Neuronal stem cell (in vitro differentiated cells): ENCODE results near the gene PARD3B.

Experiments used
- DNase-seq: peaks from one replicate; pipeline ENCODE4 v3.0.0-alpha.2; 2013; ENCODE audit warnings: low spot score
- H2AFZ ChIP-seq: one replicate; pipeline ENCODE4 v1.6.1; 2013; ENCODE audit warnings: mild to moderate bottlenecking, low read length, inconsistent platforms
- H2AK5ac ChIP-seq: 2 replicates; pipeline ENCODE4 v1.6.1; 2013; ENCODE audit warnings: low read depth, mild to moderate bottlenecking, inconsistent platforms, low read length, moderate library complexity, mixed read lengths
- H2BK120ac ChIP-seq: 2 replicates; pipeline ENCODE4 v1.6.1; 2013; ENCODE audit warnings: low read depth, mild to moderate bottlenecking, inconsistent platforms, low read length, moderate library complexity, mixed read lengths
- H2BK12ac ChIP-seq: one replicate; pipeline ENCODE4 v1.6.1; 2013; ENCODE audit warnings: low read length, inconsistent platforms
- H2BK15ac ChIP-seq: 2 replicates; pipeline ENCODE4 v1.6.1; 2013; ENCODE audit warnings: mild to moderate bottlenecking, low read length, inconsistent platforms, mixed read lengths
- H2BK5ac ChIP-seq: one replicate; pipeline ENCODE4 v1.6.1; 2013; ENCODE audit warnings: inconsistent platforms, mild to moderate bottlenecking, low read length, moderate library complexity
- H3K14ac ChIP-seq: one replicate; pipeline ENCODE4 v1.6.1; 2013; ENCODE audit warnings: low read length, inconsistent platforms
- H3K18ac ChIP-seq: 2 replicates; pipeline ENCODE4 v1.6.1; 2013; ENCODE audit warnings: low read length, inconsistent platforms
- H3K23ac ChIP-seq: 2 replicates; pipeline ENCODE4 v1.6.1; 2013; ENCODE audit warnings: low read depth, mild to moderate bottlenecking, mixed read lengths, low read length, inconsistent platforms; ENCODE audit not compliant: poor library complexity
- H3K27ac ChIP-seq: replicated peaks from 3 replicates; pipeline ENCODE4 v1.5.1; 2013; ENCODE audit warnings: low read length, inconsistent platforms
- H3K27me3 ChIP-seq, 3 experiments: 2 replicates each; pipeline ENCODE4 v1.6.1; 2013; ENCODE audit warnings: low read length in 3 of 3, mild to moderate bottlenecking in 2 of 3, inconsistent platforms in 1 of 3, low read depth in 1 of 3, mixed read lengths in 1 of 3, moderate library complexity in 1 of 3; ENCODE audit not compliant: control insufficient read depth in 3 of 3, insufficient read depth in 3 of 3
- H3K36me3 ChIP-seq, 2 donors: replicated peaks in 1 of 2; 2 replicates each; pipeline ENCODE4 v1.6.1; 2013; ENCODE audit warnings: low read length in 2 of 2; ENCODE audit not compliant: control insufficient read depth in 2 of 2, insufficient read depth in 2 of 2
- H3K4ac ChIP-seq: 2 replicates; pipeline ENCODE4 v1.6.1; 2013; ENCODE audit warnings: inconsistent platforms, mild to moderate bottlenecking, low read length, moderate library complexity
- H3K4me1 ChIP-seq, 2 donors: 1 replicate in 1 of 2; 2 replicates in 1 of 2; pipeline ENCODE4 v1.6.1; 2013; ENCODE audit warnings: low read length in 2 of 2, low read depth in 1 of 2; ENCODE audit not compliant: control insufficient read depth in 2 of 2, insufficient read depth in 1 of 2
- H3K4me2 ChIP-seq: one replicate; pipeline ENCODE4 v1.6.1; 2013; ENCODE audit warnings: mild to moderate bottlenecking, low read length, inconsistent platforms; ENCODE audit not compliant: insufficient read depth, poor library complexity, severe bottlenecking
- H3K4me3 ChIP-seq, 2 donors: 2 replicates each; pipeline ENCODE4 v1.5.1; 2013; ENCODE audit warnings: low read length in 2 of 2, mild to moderate bottlenecking in 2 of 2, inconsistent platforms in 1 of 2, moderate library complexity in 1 of 2
- H3K79me1 ChIP-seq: one replicate; pipeline ENCODE4 v1.6.1; 2013; ENCODE audit warnings: low read depth, mild to moderate bottlenecking, inconsistent platforms, low read length, moderate library complexity
- H3K9ac ChIP-seq: one replicate; pipeline ENCODE4 v1.6.1; 2013; ENCODE audit warnings: mild to moderate bottlenecking, low read depth, low read length, inconsistent platforms; ENCODE audit not compliant: poor library complexity
- H3K9me3 ChIP-seq, 2 donors: replicated peaks in 1 of 2; 2 replicates each; pipeline versions ENCODE3 to v1.6.1; 2013; ENCODE audit warnings: low read length in 2 of 2, mild to moderate bottlenecking in 2 of 2, inconsistent platforms in 1 of 2, low read depth in 1 of 2, mixed read lengths in 1 of 2, moderate library complexity in 1 of 2; ENCODE audit not compliant: control insufficient read depth in 2 of 2, insufficient read depth in 1 of 2
- H4K8ac ChIP-seq: one replicate; pipeline ENCODE4 v1.6.1; 2013; ENCODE audit warnings: low read depth, mild to moderate bottlenecking, inconsistent platforms, low read length, moderate library complexity
- H4K91ac ChIP-seq: one replicate; pipeline ENCODE4 v1.6.1; 2013; ENCODE audit warnings: low read length, low read depth, mild to moderate bottlenecking, inconsistent platforms; ENCODE audit not compliant: poor library complexity
- WGBS, 2 donors: extraction: QIAGEN DNeasy Blood & Tissue Kit; methylation state at CpG; one replicate each; pipeline ENCODE4 v1.1.7; 2013; ENCODE audit warnings: missing lambda C conversion rate in 2 of 2, mixed read lengths in 1 of 2; ENCODE audit not compliant: insufficient read length in 2 of 2, insufficient replicate concordance in 1 of 2; ENCODE audit errors: extremely low coverage in 2 of 2; 5-methylcytosine and 5-hydroxymethylcytosine counted together

PARD3B gene

DNA sequence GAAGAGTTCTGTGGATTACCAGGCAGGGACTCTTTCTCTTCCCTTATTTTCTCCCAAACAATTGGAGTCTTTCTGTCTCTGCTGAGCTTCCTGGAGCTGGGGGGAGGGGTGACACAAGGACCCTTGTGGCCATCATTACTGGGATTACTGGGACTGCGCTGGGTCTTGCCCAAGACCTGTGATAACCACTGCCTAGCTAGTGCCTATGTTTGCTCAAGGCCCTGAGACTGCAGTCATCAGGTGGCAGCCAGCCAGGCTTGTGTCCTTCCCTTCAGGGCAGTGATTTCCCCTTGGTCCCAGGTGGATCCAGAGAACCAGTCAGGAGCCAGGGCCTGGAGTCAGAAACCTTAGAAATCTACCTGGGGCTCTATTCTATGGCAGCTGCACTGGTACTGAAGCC is 355.6 kb downstream of the PARD3B start:
- H3K23ac ChIP-seq = no peak overlapping the region
- H3K79me1 ChIP-seq = peaks cover 2% of the 10 kb centered on the region
- H2BK12ac ChIP-seq = no peak overlapping the region
- no peak overlapping the region for H2BK5ac ChIP-seq
- H2AFZ ChIP-seq = no peak overlapping the region
- no peak overlapping the region for H3K27ac ChIP-seq
- H3K4ac ChIP-seq = no peak overlapping the region
- peaks cover 3% of the 10 kb centered on the region in 2 donors for H3K4me1 ChIP-seq
- H3K36me3 ChIP-seq = no peaks in the 10 kb centered on the region
- H2BK15ac ChIP-seq = no peak overlapping the region
- H2AK5ac ChIP-seq = peak overlapping the region; percentile 75
- WGBS, 2 donors = no CpG with 5 or more reads among the region's 1 CpG
- no peak overlapping the region for H2BK120ac ChIP-seq
- peaks cover 0 to 6% of the 10 kb centered on the region in 2 donors for H3K9me3 ChIP-seq
- no peak overlapping the region for H4K8ac ChIP-seq
- H3K14ac ChIP-seq = no peak overlapping the region
- H3K27me3 ChIP-seq = no peaks in the 10 kb centered on the region
- no peak overlapping the region for H4K91ac ChIP-seq
- DNase-seq = no peak
- no peak overlapping the region for H3K4me3 ChIP-seq
- H3K9ac ChIP-seq = no peak overlapping the region
- H3K18ac ChIP-seq = no peak overlapping the region
- H3K4me2 ChIP-seq = no peak overlapping the region

DNA sequence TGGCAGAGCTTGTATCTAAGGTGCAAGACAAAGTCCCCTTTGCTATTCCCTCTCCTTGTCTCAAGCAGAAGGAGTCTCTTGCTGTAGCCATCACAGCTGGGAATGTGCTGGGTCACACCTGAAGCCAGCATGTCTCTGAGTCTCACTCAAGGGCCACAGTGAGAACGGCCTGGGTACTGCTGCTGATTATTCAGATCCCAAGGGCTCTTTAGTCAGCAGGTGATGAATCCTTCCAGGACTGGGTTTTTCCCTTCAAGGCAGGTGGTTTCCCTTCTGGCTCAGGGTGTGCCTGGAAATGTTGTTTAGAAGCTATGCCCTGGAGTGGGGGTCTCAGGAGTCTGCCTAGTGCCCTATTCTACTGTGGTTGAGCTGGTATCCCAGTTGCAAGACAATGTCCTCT is 356.3 kb downstream of the PARD3B start:
- WGBS, 2 donors = no CpG with 5 or more reads among the region's 1 CpG
- Histone ChIP-seq H2AFZ (no peak overlapping the region), H3K4me1 (peaks cover 0 to 3% of the 10 kb centered on the region in 2 donors), H3K4me3 (no peak overlapping the region), H4K8ac (no peak overlapping the region), H3K79me1 (peaks cover 2% of the 10 kb centered on the region), H3K9me3 (peaks cover 0 to 6% of the 10 kb centered on the region in 2 donors), H3K4me2 (no peak overlapping the region), H2AK5ac (no peak overlapping the region), H2BK120ac (no peak overlapping the region), H4K91ac (no peak overlapping the region), H3K9ac (no peak overlapping the region), H3K14ac (no peak overlapping the region), H3K27me3 (no peaks in the 10 kb centered on the region), H3K36me3 (no peaks in the 10 kb centered on the region), H3K18ac (no peak overlapping the region), H2BK5ac (no peak overlapping the region), H3K4ac (no peak overlapping the region), H3K27ac (no peak overlapping the region), H2BK12ac (no peak overlapping the region), H3K23ac (no peak overlapping the region), H2BK15ac (no peak overlapping the region)
- no peak for DNase-seq

DNA sequence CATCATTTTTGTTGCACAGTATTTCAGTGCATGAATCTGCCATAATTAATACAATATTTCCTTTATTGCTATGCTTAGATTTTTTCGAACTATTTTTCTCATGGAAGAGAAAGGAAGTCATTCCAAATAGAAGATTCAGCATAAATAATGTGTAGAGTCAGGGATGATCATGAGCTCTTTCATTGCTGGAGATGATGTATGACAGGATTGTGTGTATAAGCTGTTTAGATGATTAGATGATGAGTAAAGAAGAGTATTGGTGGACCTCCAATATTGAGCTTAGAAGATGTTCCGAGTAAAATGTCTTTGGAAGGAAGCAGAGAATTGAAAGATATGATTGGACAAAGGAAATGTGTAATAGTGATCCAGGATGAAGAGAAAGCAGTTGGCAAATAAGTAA is 364.5 kb downstream of the PARD3B start:
- no peaks in the 10 kb centered on the region for H3K79me1 ChIP-seq
- no peak overlapping the region for H3K14ac ChIP-seq
- H3K27me3 ChIP-seq = no peaks in the 10 kb centered on the region
- H3K9me3 ChIP-seq = peaks cover 0 to 1% of the 10 kb centered on the region in 2 donors
- no peak overlapping the region for H2AK5ac ChIP-seq
- H3K9ac ChIP-seq = no peak overlapping the region
- H4K8ac ChIP-seq = no peak overlapping the region
- no peak for DNase-seq
- H3K23ac ChIP-seq = no peak overlapping the region
- no peaks in the 10 kb centered on the region for H3K36me3 ChIP-seq
- peaks cover 0 to 2% of the 10 kb centered on the region in 2 donors for H3K4me1 ChIP-seq
- no peak overlapping the region for H3K4me2 ChIP-seq
- no peak overlapping the region for H3K4ac ChIP-seq
- H2BK120ac ChIP-seq = no peak overlapping the region
- whole genome bisulfite sequencing, 2 donors = no CpG with 5 or more reads among the region's 2 CpGs
- H3K27ac ChIP-seq = no peak overlapping the region
- H2BK12ac ChIP-seq = no peak overlapping the region
- no peak overlapping the region for H2BK5ac ChIP-seq
- H2BK15ac ChIP-seq = no peak overlapping the region
- no peak overlapping the region for H4K91ac ChIP-seq
- H2AFZ ChIP-seq = no peak overlapping the region
- no peak overlapping the region for H3K18ac ChIP-seq
- no peak overlapping the region for H3K4me3 ChIP-seq

- Histone ChIP-seq H3K4me2 (no peak overlapping the region), H2BK12ac (no peak overlapping the region)
Observed at GRCh38 chr2:204913312-204913711, 368.0 kb downstream of the PARD3B start.

More at GRCh38 chr2:204913312-204913711, 368.0 kb downstream of the PARD3B start:
- Histone ChIP-seq H3K4ac (no peak overlapping the region), H2BK120ac (no peak overlapping the region), H3K9me3 (peaks cover 0 to 1% of the 10 kb centered on the region in 2 donors), H3K4me3 (no peak overlapping the region), H4K8ac (no peak overlapping the region), H3K27me3 (no peaks in the 10 kb centered on the region), H3K23ac (no peak overlapping the region), H2BK5ac (no peak overlapping the region), H3K27ac (no peak overlapping the region), H2BK15ac (no peak overlapping the region), H2AK5ac (no peak overlapping the region), H3K36me3 (no peaks in the 10 kb centered on the region), H3K79me1 (no peaks in the 10 kb centered on the region), H4K91ac (no peak overlapping the region), H3K18ac (no peak overlapping the region), H3K9ac (no peak overlapping the region), H3K14ac (no peak overlapping the region), H2AFZ (no peak overlapping the region), H3K4me1 (peaks cover 0 to 2% of the 10 kb centered on the region in 2 donors)
- WGBS, 2 donors = no CpG with 5 or more reads among the region's 3 CpGs
- DNase-seq = no peak
